Measurements from ENCODE around the gene PRORP. TPM values are rescaled to one million over a fixed set of nuclear protein-coding genes. Genes with fewer than 3 reads are reported as not detected.
"Not testable (repeated sequence)": the region's sequence is repeated elsewhere in the genome, so short reads cannot be mapped to it uniquely, and the experiment has no call there.

PRORP gene
- total RNA-seq, 2 donors from 2014 or later = 12.5 to 21.8 TPM

DNA sequence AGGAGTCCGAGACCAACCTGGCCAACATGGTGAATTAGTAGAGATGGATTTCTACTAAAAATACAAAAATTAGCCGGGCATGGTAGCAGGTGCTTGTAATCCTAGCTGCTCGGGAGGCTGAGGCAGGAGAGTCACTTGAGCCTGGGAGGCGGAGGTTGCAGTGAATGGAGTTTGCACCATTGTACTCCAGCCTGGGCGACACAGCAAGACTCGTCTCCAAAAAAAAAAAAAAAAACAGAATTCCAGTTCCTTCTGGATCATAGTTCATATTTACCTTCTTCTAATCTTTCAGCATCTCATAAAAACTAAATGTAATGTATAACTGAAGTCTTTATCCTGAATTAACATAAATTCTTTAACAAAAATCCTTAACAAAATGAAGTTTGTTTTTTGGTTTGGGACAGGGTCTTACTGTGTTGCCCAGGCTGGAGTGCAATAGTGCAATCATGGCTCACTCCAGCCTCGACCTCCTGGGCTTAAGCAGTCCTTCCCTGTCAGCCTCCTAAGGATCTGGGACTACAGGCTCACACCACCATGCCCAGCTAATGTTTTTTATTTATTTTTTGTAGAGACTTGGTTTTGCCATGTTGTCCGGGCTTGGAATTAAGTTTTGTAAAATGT is 38.7 kb upstream of the PRORP start:
- TF ChIP-seq CTCF (IDR thresholded peaks at IDR 0.05) (no peak), POLR2A (IDR thresholded peaks at IDR 0.05) (no peak)
- DNase-seq (no peak), ATAC-seq (no peak)
- intact Hi-C loops (cut with DNase I) = no loop called here
- Histone ChIP-seq H3K4me1 (no peaks in the 10 kb centered on the region), H3K36me3 (replicated peaks in 1 of 2; ENCODE audit: insufficient read depth in 1 of 2, low read depth in 2 of 2) (peaks cover 7 to 15% of the 10 kb centered on the region in 2 donors), H3K27me3 (no peaks in the 10 kb centered on the region), H3K27ac (no peak overlapping the region), H3K4me3 (no peak overlapping the region), H3K9me3 (no peaks in the 10 kb centered on the region)
- WGBS, 2 donors = 92 to 95% methylated on average over 8 of the region's 8 CpGs

DNA sequence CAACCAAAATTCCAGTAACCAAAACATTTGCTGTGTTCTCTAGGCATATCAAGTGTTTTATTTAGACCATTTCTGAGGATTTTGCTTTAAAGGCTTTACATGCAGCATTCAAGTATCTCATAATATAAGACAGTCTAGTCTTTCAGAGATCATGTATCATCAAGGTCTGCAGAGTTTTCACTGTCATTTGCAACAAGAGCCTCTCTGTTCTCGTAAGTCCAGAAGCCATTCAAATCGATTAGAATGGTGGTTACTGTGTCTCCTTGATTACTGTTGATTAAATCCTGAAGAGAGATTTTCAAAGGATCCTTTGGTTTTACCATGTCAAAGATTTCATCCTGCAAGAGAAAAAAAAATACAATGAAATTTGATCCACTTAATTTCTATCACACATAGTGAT is 36.9 kb upstream of the PRORP start:
- DNase-seq (no peak), ATAC-seq (no peak)
- intact Hi-C loops (cut with DNase I) = no loop called here
- Histone ChIP-seq H3K36me3 (replicated peaks in 1 of 2; ENCODE audit: insufficient read depth in 1 of 2, low read depth in 2 of 2) (peaks cover 7 to 9% of the 10 kb centered on the region in 2 donors), H3K27me3 (no peaks in the 10 kb centered on the region), H3K4me1 (no peaks in the 10 kb centered on the region), H3K9me3 (no peaks in the 10 kb centered on the region), H3K27ac (no peak overlapping the region), H3K4me3 (no peak overlapping the region)
- 76 to 85% methylated on average over 2 of the region's 2 CpGs for WGBS, 2 donors
- TF ChIP-seq CTCF (IDR thresholded peaks at IDR 0.05) (no peak), POLR2A (IDR thresholded peaks at IDR 0.05) (no peak)

DNA sequence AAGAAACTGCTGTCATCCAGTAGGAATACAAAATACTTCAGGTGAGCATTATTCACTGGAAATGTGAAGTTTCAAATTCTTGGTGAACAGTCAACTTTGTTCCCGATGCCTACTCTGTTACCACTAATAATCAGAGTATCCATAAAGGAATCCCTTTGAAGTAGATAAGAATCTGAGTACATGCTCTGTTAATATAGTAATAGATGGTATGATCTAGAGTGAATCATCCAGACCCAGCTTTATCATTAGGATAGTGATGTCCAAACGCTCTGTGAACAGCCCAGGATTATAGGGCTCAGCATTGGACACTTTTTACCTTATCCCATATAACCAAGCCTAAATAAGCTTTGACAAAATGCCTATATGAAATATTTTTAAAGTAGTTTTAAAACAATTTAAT is 33.8 kb upstream of the PRORP start:
- Histone ChIP-seq H3K27me3 (no peaks in the 10 kb centered on the region), H3K27ac (no peak overlapping the region), H3K36me3 (replicated peaks in 1 of 2; ENCODE audit: insufficient read depth in 1 of 2, low read depth in 2 of 2) (peaks cover 6 to 7% of the 10 kb centered on the region in 2 donors), H3K9me3 (no peaks in the 10 kb centered on the region), H3K4me3 (no peak overlapping the region), H3K4me1 (no peaks in the 10 kb centered on the region)
- DNase-seq (no peak), ATAC-seq (no peak)
- no peak for TF ChIP-seq POLR2A (IDR thresholded peaks at IDR 0.05)
- TF ChIP-seq CTCF (IDR thresholded peaks at IDR 0.05) = no peak
- 88% methylated on average over 2 of the region's 2 CpGs for WGBS, 2 donors
- intact Hi-C loops (cut with DNase I) = no loop called here

GRCh38 chr14:35094645-35095044 is 27.7 kb upstream of the PRORP start:
- H3K36me3 ChIP-seq (replicated peaks in 1 of 2; ENCODE audit: insufficient read depth in 1 of 2, low read depth in 2 of 2); H3K4me3 ChIP-seq; intact Hi-C loops (cut with DNase I); H3K27me3 ChIP-seq; H3K27ac ChIP-seq; DNase-seq; ATAC-seq; H3K9me3 ChIP-seq; H3K4me1 ChIP-seq: not testable (repeated sequence)
- 94 to 96% methylated on average over 6 of the region's 6 CpGs for WGBS, 2 donors

- Histone ChIP-seq H3K27ac (no peak overlapping the region), H3K27me3 (no peaks in the 10 kb centered on the region), H3K36me3 (replicated peaks in 1 of 2; ENCODE audit: insufficient read depth in 1 of 2, low read depth in 2 of 2) (peaks cover 0 to 3% of the 10 kb centered on the region in 2 donors), H3K4me3 (no peak overlapping the region), H3K9me3 (no peaks in the 10 kb centered on the region), H3K4me1 (no peaks in the 10 kb centered on the region)
- DNase-seq = no peak
- no peak for ATAC-seq
- no peak for TF ChIP-seq CTCF (IDR thresholded peaks at IDR 0.05)
- TF ChIP-seq POLR2A (IDR thresholded peaks at IDR 0.05) = no peak
- intact Hi-C loops (cut with DNase I) = no loop called here
These were observed 14.5 kb upstream of the PRORP start for GRCh38 chr14:35107866-35108265.

Measured in body of pancreas (tissue), 4 donors.